Vagina (tissue), 2 donors: ENCODE results near the gene PAX8. TPM values are rescaled to one million over a fixed set of nuclear protein-coding genes. Genes with fewer than 3 reads are reported as not detected.

Experiments
- DNase-seq, 2 donors: peaks; one replicate each; pipeline ENCODE4 v3.0.0-alpha.2; 2017; ENCODE audit errors: extremely low spot score in 2 of 2
- H3K27ac ChIP-seq: fragments of 200-600 bp; sonication (generic); one replicate; pipeline ENCODE4 v1.5.1; 2019
- H3K27me3 ChIP-seq: fragments of 200-600 bp; sonication (generic); one replicate; pipeline ENCODE4 v1.5.1; 2019
- H3K36me3 ChIP-seq, 2 donors: fragments of 200-600 bp; sonication (generic); one replicate each; pipeline ENCODE4 v1.5.1; 2017 to 2019
- H3K4me1 ChIP-seq: fragments of 200-600 bp; sonication (generic); one replicate; pipeline ENCODE4 v1.5.1; 2019
- H3K4me3 ChIP-seq, 2 donors: fragments of 200-600 bp; sonication (generic); 1 replicate in 1 of 2; 2 replicates in 1 of 2; pipeline ENCODE4 v1.5.1; 2016 to 2019
- H3K9me3 ChIP-seq: fragments of 200-600 bp; sonication (generic); one replicate; pipeline ENCODE4 v1.5.1; 2019
- POLR2A ChIP-seq, 2 donors: fragments of 450-650 bp; IDR thresholded peaks; one replicate each; pipeline ENCODE4 v1.6.1; 2017; ENCODE audit warnings: antibody characterized with exemption in 2 of 2, mild to moderate bottlenecking in 2 of 2, moderate library complexity in 2 of 2
- POLR2AphosphoS5 ChIP-seq, 2 donors: sonication (generic); formaldehyde crosslinking; IDR thresholded peaks; one replicate each; pipeline ENCODE4 v1.9.0; 2017; ENCODE audit warnings: antibody characterized with exemption in 2 of 2, mild to moderate bottlenecking in 2 of 2, low read depth in 1 of 2; ENCODE audit not compliant: insufficient read depth in 1 of 2
- intact Hi-C: fragments of 100-400 bp; cut with DNase I; formaldehyde crosslinking; loops from one replicate; pipeline ENCODE4 v1.15.1; 2023
- total RNA-seq: library from RNA; depleted of rRNA; stranded (reverse); fragments of >200 nt; gene quantifications from one replicate; pipeline ENCODE4 v1.2.3, GENCODE V29; 2016
- TF ChIP-seq, protein P1 (sequence below), 3 experiments: fragments of 450-650 bp in 2 of 3; fragments of 200-600 bp in 1 of 3; sonication (generic) in 1 of 3; IDR thresholded peaks; one replicate each; pipeline ENCODE4 v1.5.1; 2017 to 2019; ENCODE audit warnings: antibody characterized with exemption in 3 of 3, mild to moderate bottlenecking in 2 of 3, moderate library complexity in 2 of 3

PAX8 gene
- total RNA-seq, 1 donor from 2014 or later = 1.7 TPM

DNA sequence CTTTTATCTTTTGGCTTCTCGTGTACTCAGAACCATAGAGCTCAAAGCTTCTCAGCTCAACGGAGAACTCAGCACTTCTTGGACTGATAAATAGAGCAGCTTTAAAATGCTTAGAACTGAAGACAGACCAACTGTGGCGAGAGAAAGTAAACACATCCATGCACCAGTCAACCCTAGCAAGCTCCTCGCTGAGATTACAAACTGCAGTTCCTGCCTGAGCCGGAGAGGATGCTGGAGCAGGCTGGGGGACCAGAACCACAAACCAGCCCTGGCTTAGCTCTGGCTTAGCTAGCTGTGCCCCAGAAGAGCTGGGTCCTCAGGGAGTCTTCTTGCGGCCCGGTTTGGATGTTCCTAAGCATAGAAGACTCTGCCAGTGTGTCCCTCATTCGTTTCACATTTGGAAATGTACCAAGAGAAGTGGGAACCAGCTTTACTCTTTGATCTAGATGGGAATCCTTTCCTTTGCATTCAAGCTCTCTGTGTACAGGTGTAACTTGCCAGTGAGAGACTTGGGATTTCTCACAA, 5.6 kb downstream of the PAX8 start:
- Histone ChIP-seq H3K27me3 (peaks cover 14% of the 10 kb centered on the region), H3K27ac (no peak overlapping the region), H3K4me1 (peaks cover 16% of the 10 kb centered on the region), H3K36me3 (no peaks in the 10 kb centered on the region), H3K4me3 (no peak overlapping the region), H3K9me3 (no peaks in the 10 kb centered on the region)
- intact Hi-C loops = no loop called here
- TF ChIP-seq POLR2AphosphoS5 (IDR thresholded peaks at IDR 0.05; ENCODE audit: insufficient read depth in 1 of 2, low read depth in 1 of 2) (no peak), POLR2A (IDR thresholded peaks at IDR 0.05) (no peak)
- TF ChIP-seq, protein P1, sequence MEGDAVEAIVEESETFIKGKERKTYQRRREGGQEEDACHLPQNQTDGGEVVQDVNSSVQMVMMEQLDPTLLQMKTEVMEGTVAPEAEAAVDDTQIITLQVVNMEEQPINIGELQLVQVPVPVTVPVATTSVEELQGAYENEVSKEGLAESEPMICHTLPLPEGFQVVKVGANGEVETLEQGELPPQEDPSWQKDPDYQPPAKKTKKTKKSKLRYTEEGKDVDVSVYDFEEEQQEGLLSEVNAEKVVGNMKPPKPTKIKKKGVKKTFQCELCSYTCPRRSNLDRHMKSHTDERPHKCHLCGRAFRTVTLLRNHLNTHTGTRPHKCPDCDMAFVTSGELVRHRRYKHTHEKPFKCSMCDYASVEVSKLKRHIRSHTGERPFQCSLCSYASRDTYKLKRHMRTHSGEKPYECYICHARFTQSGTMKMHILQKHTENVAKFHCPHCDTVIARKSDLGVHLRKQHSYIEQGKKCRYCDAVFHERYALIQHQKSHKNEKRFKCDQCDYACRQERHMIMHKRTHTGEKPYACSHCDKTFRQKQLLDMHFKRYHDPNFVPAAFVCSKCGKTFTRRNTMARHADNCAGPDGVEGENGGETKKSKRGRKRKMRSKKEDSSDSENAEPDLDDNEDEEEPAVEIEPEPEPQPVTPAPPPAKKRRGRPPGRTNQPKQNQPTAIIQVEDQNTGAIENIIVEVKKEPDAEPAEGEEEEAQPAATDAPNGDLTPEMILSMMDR (IDR thresholded peaks at IDR 0.05) = no peak
- DNase-seq = no peak

DNA sequence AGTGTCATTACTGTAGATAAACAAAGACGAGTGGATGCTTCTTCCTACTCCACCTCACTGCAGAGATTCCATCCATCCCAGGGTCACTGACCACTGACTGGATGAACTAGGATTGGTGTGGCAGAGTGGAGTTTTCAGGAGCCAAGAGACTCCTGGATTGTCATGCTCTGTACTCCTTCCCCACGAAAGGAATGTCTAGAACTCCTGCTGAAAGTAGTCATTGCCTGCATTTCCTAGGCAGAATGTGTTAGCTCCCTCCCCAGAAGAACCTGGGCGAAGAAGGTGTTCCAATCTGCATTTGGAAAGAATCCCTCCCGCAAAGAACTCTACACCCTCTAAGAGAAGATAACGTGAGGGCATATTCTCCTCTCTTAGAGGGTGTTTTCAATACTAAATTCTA, 6.2 kb downstream of the PAX8 start:
- Histone ChIP-seq H3K27me3 (peaks cover 8% of the 10 kb centered on the region), H3K9me3 (no peaks in the 10 kb centered on the region), H3K4me3 (no peak overlapping the region), H3K36me3 (no peaks in the 10 kb centered on the region), H3K4me1 (peaks cover 12% of the 10 kb centered on the region), H3K27ac (no peak overlapping the region)
- TF ChIP-seq POLR2A (IDR thresholded peaks at IDR 0.05) (no peak), POLR2AphosphoS5 (IDR thresholded peaks at IDR 0.05; ENCODE audit: insufficient read depth in 1 of 2, low read depth in 1 of 2) (no peak)
- TF ChIP-seq, protein P1 (IDR thresholded peaks at IDR 0.05) = no peak
- DNase-seq = no peak
- intact Hi-C loops = no loop called here

DNA sequence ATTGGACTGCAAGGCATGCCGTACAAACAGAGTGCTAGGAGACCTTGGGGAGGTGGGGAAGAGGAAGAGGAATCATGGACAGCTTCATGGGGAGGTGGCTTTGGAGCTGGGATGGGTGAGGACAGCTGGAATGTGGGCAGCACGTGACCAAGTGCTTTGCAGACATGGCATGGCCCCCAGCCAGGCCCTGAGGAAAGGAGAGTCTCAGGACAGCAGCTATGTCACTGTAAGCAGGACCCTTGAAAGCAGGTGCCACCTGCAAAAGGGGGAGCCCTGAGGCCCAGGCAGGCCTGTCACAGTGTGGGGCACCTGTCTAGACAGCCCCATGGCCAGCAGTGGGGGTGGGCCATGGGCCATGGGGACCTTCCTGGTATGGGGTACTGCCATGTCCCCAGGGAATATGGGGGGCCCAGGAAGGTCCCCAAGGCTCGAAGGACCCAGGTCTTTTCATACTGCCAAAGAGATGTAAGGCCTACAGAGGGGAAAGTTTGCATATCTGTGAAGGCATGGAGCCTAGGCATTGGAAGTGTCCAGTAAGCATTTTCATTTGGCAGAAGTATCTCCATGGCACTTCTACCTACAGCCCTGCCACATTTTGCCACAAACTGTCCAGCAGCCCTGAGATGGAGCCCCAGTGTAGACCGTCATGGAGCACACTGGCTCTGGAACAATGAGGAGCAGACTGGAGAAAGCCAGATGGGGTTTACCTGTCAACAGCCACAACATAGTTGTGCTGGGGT, 9.9 kb downstream of the PAX8 start:
- Histone ChIP-seq H3K27ac (no peak overlapping the region), H3K9me3 (no peaks in the 10 kb centered on the region), H3K27me3 (no peaks in the 10 kb centered on the region), H3K36me3 (no peaks in the 10 kb centered on the region), H3K4me3 (no peak overlapping the region), H3K4me1 (no peaks in the 10 kb centered on the region)
- TF ChIP-seq POLR2A (IDR thresholded peaks at IDR 0.05) = no peak
- no peak for TF ChIP-seq POLR2AphosphoS5 (IDR thresholded peaks at IDR 0.05; ENCODE audit: insufficient read depth in 1 of 2, low read depth in 1 of 2)
- TF ChIP-seq, protein P1 (IDR thresholded peaks at IDR 0.05) = no peak
- intact Hi-C loops = no loop called here
- no peak for DNase-seq

DNA sequence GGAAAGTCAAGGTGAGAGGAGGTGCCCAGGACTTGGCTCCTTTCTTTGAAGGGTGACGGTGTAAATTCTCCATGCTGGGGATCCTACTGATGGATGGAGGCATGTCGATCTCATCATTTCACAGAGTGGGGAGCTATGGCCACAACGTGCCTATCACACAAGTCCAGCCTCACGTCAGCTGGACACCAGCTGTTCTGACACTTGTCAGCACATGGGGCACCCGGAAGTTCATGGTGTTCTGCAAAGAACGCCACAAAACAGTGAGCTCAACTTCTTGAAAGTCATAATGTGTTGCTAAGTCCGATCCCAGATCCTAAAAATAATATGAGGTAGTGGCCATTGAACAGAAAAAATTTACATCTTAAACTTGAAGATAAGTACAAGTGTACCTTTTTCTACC, 12.3 kb downstream of the PAX8 start:
- Histone ChIP-seq H3K4me1 (no peaks in the 10 kb centered on the region), H3K27me3 (no peaks in the 10 kb centered on the region), H3K4me3 (no peak overlapping the region), H3K27ac (no peak overlapping the region), H3K9me3 (no peaks in the 10 kb centered on the region), H3K36me3 (no peaks in the 10 kb centered on the region)
- TF ChIP-seq, protein P1 (IDR thresholded peaks at IDR 0.05) = no peak
- TF ChIP-seq POLR2A (IDR thresholded peaks at IDR 0.05) (no peak), POLR2AphosphoS5 (IDR thresholded peaks at IDR 0.05; ENCODE audit: insufficient read depth in 1 of 2, low read depth in 1 of 2) (no peak)
- intact Hi-C loops = no loop called here
- no peak for DNase-seq

DNA sequence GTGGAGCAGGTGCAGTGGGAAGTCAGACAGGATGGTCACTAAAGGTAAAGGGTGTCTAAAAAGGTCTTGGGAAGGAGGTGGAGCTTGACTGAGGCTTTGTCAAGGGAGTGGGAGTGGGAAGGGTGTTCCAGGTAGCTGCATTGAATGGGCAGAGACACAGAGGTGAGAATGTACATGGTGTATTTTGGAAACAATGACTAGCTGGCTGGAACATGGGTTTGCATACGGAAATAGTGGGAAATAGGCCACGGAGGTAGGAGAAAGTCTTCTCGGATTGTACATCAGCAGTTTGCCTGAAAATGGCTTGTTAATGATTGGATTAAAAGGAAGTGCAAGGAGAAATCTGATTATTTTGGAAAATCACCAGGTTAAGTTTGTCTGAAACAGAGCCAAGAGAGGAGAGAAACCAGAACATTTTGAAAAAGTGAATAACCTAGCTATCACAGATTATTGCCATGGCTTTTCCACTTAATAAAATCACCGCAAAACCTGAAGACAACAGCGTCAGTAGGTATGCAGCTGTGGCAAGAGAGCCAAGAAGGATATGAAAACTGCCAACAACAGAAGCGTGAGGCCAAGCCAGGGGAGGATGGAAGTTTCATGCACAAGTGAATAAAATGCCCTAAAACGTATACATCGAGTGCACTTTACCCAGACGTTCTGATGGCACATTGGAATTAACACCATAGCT, 13.9 kb downstream of the PAX8 start:
- no peak overlapping the region for H3K4me3 ChIP-seq
- no peaks in the 10 kb centered on the region for H3K36me3 ChIP-seq
- no peak overlapping the region for H3K27ac ChIP-seq
- H3K4me1 ChIP-seq = no peaks in the 10 kb centered on the region
- intact Hi-C loops = no loop called here
- no peak for DNase-seq
- H3K9me3 ChIP-seq = no peaks in the 10 kb centered on the region
- TF ChIP-seq, protein P1 (IDR thresholded peaks at IDR 0.05) = no peak
- TF ChIP-seq POLR2AphosphoS5 (IDR thresholded peaks at IDR 0.05; ENCODE audit: insufficient read depth in 1 of 2, low read depth in 1 of 2) (no peak), POLR2A (IDR thresholded peaks at IDR 0.05) (no peak)
- no peaks in the 10 kb centered on the region for H3K27me3 ChIP-seq
